Uterus (tissue), 2 donors: Measurements from ENCODE around the gene IGFBP4.

Experiments
- POLR2A ChIP-seq, 2 donors: fragments of 450-650 bp; IDR thresholded peaks; one replicate each; pipeline ENCODE4 v1.6.1; 2016; ENCODE audit warnings: antibody characterized with exemption in 2 of 2, mild to moderate bottlenecking in 1 of 2, moderate library complexity in 1 of 2
- TF ChIP-seq, protein P1 (sequence below), 4 experiments: fragments of 200-600 bp in 2 of 4; fragments of 450-650 bp in 2 of 4; sonication (generic) in 2 of 4; IDR thresholded peaks; one replicate each; pipeline ENCODE4 v1.5.1; 2016 to 2019; ENCODE audit warnings: antibody characterized with exemption in 4 of 4, mild to moderate bottlenecking in 2 of 4, moderate library complexity in 1 of 4

DNA sequence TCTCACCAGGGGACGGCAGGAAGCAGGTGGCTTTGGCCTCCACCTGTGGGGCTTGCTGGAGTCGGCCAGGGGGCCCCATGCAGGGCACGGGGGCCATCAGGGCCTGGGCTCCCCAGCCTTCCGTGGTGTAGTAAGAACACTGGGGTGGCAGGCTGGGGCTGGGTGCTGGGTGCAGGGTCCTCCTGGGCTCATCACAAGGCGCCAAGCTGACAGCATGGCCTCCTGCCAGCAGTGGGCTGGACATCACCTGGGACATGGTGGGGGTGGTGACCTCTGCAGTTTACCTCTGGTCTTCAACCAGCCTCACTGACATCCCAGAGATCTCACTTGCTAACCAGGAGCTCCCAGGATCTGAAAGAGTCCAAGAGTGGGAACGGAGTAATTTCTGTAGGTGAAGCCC lies 52.9 kb downstream of the IGFBP4 start:
- TF ChIP-seq POLR2A (IDR thresholded peaks at IDR 0.05), result no peak
- TF ChIP-seq, protein P1, sequence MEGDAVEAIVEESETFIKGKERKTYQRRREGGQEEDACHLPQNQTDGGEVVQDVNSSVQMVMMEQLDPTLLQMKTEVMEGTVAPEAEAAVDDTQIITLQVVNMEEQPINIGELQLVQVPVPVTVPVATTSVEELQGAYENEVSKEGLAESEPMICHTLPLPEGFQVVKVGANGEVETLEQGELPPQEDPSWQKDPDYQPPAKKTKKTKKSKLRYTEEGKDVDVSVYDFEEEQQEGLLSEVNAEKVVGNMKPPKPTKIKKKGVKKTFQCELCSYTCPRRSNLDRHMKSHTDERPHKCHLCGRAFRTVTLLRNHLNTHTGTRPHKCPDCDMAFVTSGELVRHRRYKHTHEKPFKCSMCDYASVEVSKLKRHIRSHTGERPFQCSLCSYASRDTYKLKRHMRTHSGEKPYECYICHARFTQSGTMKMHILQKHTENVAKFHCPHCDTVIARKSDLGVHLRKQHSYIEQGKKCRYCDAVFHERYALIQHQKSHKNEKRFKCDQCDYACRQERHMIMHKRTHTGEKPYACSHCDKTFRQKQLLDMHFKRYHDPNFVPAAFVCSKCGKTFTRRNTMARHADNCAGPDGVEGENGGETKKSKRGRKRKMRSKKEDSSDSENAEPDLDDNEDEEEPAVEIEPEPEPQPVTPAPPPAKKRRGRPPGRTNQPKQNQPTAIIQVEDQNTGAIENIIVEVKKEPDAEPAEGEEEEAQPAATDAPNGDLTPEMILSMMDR (IDR thresholded peaks at IDR 0.05), result no peak
